ENCODE data around the gene SLX4IP.

- TF ChIP-seq, protein P1, sequence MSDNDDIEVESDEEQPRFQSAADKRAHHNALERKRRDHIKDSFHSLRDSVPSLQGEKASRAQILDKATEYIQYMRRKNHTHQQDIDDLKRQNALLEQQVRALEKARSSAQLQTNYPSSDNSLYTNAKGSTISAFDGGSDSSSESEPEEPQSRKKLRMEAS (IDR thresholded peaks at IDR 0.05) = no peak
- TF ChIP-seq RAD21 (IDR thresholded peaks at IDR 0.05; ENCODE audit: low read depth) = no peak
- TF ChIP-seq CTCF (IDR thresholded peaks at IDR 0.05 in 2 of 3, conservative IDR thresholded peaks at IDR 0.05 in 1 of 3; ENCODE audit: borderline replicate concordance in 1 of 3, insufficient read depth in 1 of 3, low read depth in 2 of 3, low read length in 2 of 3) = no peak
- TF ChIP-seq POLR2A (IDR thresholded peaks at IDR 0.05; ENCODE audit: borderline replicate concordance, extremely low read depth, insufficient read depth, insufficient read length) = no peak
- TF ChIP-seq ZNF274 (IDR thresholded peaks at IDR 0.05; ENCODE audit: low read depth, low read length) = no peak
- no peak for TF ChIP-seq POLR2AphosphoS5 (IDR thresholded peaks at IDR 0.05; ENCODE audit: low read depth, low read length)
Measured at GRCh38 chr20:10445758-10446157, 10.7 kb downstream of the SLX4IP start.

Data from HCT116 (cell line).